ENCODE data around the gene CLSTN1. TPM values are rescaled to one million over a fixed set of nuclear protein-coding genes. Genes with fewer than 3 reads are reported as not detected.
"Not testable (repeated sequence)": the region's sequence is repeated elsewhere in the genome, so short reads cannot be mapped to it uniquely, and the experiment has no call there.

Gene CLSTN1
- total RNA-seq, 1 donor from 2014 or later: 51.1 TPM

DNA sequence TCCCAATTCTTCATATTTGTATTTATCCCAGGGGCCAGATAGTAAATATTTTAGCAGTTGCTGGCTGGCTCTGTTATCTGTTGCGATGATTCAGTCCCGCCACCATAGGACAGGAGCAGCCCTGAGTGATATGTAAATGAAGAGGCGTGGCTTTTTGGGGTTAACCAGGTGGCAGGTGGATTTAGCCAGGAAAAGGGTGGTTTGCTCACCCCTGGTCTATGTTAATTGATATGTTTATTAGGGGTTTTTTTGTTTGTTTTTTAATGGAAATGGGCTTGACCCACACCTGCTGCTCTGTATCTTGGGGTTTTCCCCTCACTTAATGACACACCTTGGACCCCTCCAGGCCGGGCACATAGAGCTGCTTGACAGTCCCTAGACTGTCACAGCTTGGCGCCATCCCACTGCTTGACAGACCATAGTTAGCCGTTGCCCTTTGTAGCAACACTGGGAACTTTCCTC is 109.5 kb downstream of the CLSTN1 start:
- H3K27ac ChIP-seq (ENCODE audit: low read depth, low read length): no peak overlapping the region
- H3K4me1 ChIP-seq (ENCODE audit: control insufficient read depth in 3 of 3, insufficient read depth in 3 of 3, low read length in 3 of 3): peaks cover 0 to 5% (median 0%) of the 10 kb centered on the region in 3 donors
- no peak overlapping the region for H3K4me3 ChIP-seq (ENCODE audit: low read length in 3 of 3)
- H3K27me3 ChIP-seq (ENCODE audit: control insufficient read depth in 3 of 3, insufficient read depth in 3 of 3, low read length in 3 of 3): no peaks in the 10 kb centered on the region
- H3K9ac ChIP-seq (ENCODE audit: low read depth in 1 of 3, low read length in 3 of 3): no peak overlapping the region
- H3K9me3 ChIP-seq (ENCODE audit: control insufficient read depth in 3 of 3, low read length in 3 of 3): no peaks in the 10 kb centered on the region
- H3K36me3 ChIP-seq (ENCODE audit: control insufficient read depth in 3 of 3, insufficient read depth in 3 of 3, low read length in 3 of 3): no peaks in the 10 kb centered on the region

DNA sequence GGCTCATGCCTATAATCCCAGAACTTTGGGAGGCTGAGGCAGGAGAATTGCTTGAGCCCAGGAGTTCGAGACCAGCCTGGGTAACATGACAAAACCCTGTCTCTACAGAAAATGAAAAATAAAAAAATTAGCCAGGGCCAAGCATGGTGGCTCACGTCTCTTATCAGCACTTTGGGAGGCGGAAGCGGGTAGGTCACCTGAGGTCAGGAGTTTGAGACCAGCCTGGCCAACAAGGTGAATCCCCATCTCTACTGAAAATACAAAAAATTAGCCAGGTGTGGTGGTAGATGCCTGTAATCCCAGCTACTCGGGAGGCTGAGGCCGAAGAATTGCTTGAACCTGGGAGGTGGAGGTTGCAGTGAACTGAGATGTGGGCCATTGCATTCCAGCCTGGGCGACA is 111.0 kb downstream of the CLSTN1 start:
- not testable (repeated sequence) for H3K27me3 ChIP-seq (ENCODE audit: control insufficient read depth in 3 of 3, insufficient read depth in 3 of 3, low read length in 3 of 3); H3K36me3 ChIP-seq (ENCODE audit: control insufficient read depth in 3 of 3, insufficient read depth in 3 of 3, low read length in 3 of 3)

GRCh38 chr1:9711466-9712020 is 112.2 kb downstream of the CLSTN1 start:
- Histone ChIP-seq H3K9me3 (ENCODE audit: control insufficient read depth in 3 of 3, low read length in 3 of 3) (no peaks in the 10 kb centered on the region), H3K27ac (ENCODE audit: low read depth, low read length) (no peak overlapping the region), H3K9ac (ENCODE audit: low read depth in 1 of 3, low read length in 3 of 3) (no peak overlapping the region), H3K4me3 (ENCODE audit: low read length in 3 of 3) (no peak overlapping the region), H3K36me3 (ENCODE audit: control insufficient read depth in 3 of 3, insufficient read depth in 3 of 3, low read length in 3 of 3) (no peaks in the 10 kb centered on the region), H3K4me1 (ENCODE audit: control insufficient read depth in 3 of 3, insufficient read depth in 3 of 3, low read length in 3 of 3) (no peaks in the 10 kb centered on the region), H3K27me3 (ENCODE audit: control insufficient read depth in 3 of 3, insufficient read depth in 3 of 3, low read length in 3 of 3) (no peaks in the 10 kb centered on the region)

More for the DNA sequence above, 111.0 kb downstream of the CLSTN1 start:
- not testable (repeated sequence) for H3K27ac ChIP-seq (ENCODE audit: low read depth, low read length); H3K9me3 ChIP-seq (ENCODE audit: control insufficient read depth in 3 of 3, low read length in 3 of 3); H3K4me3 ChIP-seq (ENCODE audit: low read length in 3 of 3); H3K9ac ChIP-seq (ENCODE audit: low read depth in 1 of 3, low read length in 3 of 3); H3K4me1 ChIP-seq (ENCODE audit: control insufficient read depth in 3 of 3, insufficient read depth in 3 of 3, low read length in 3 of 3)

DNA sequence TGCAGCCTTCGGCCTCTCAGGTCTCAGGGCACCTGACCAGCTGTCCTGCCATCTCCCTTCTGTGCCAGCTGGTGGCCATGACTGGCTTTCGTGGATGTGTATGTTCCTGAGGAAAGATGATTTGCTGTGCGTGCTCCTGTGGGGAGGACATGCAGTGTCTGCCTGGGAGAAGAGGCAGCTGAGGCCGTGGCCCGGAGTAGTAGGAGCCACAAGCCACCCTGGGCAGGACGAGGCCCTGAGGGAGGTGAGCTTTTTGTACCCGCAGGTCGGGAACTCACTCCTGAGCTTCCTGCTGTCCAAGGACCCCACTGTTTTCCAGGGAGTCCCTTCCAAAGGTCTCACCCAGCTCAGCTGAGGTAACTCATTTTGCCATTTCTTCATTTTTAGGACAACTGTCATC is 113.7 kb downstream of the CLSTN1 start:
- Histone ChIP-seq H3K9ac (ENCODE audit: low read depth in 1 of 3, low read length in 3 of 3) (no peak overlapping the region), H3K4me3 (ENCODE audit: low read length in 3 of 3) (no peak overlapping the region), H3K36me3 (ENCODE audit: control insufficient read depth in 3 of 3, insufficient read depth in 3 of 3, low read length in 3 of 3) (no peaks in the 10 kb centered on the region), H3K9me3 (ENCODE audit: control insufficient read depth in 3 of 3, low read length in 3 of 3) (no peaks in the 10 kb centered on the region), H3K27me3 (ENCODE audit: control insufficient read depth in 3 of 3, insufficient read depth in 3 of 3, low read length in 3 of 3) (no peaks in the 10 kb centered on the region), H3K27ac (ENCODE audit: low read depth, low read length) (no peak overlapping the region), H3K4me1 (ENCODE audit: control insufficient read depth in 3 of 3, insufficient read depth in 3 of 3, low read length in 3 of 3) (no peaks in the 10 kb centered on the region)

GRCh38 chr1:9706178-9706577 is 117.6 kb downstream of the CLSTN1 start:
- H3K36me3 ChIP-seq (ENCODE audit: control insufficient read depth in 3 of 3, insufficient read depth in 3 of 3, low read length in 3 of 3): no peaks in the 10 kb centered on the region
- no peaks in the 10 kb centered on the region for H3K27me3 ChIP-seq (ENCODE audit: control insufficient read depth in 3 of 3, insufficient read depth in 3 of 3, low read length in 3 of 3)
- H3K4me1 ChIP-seq (ENCODE audit: control insufficient read depth in 3 of 3, insufficient read depth in 3 of 3, low read length in 3 of 3): no peaks in the 10 kb centered on the region
- no peak overlapping the region for H3K4me3 ChIP-seq (ENCODE audit: low read length in 3 of 3)
- no peak overlapping the region for H3K9ac ChIP-seq (ENCODE audit: low read depth in 1 of 3, low read length in 3 of 3)
- H3K9me3 ChIP-seq (ENCODE audit: control insufficient read depth in 3 of 3, low read length in 3 of 3): no peaks in the 10 kb centered on the region
- H3K27ac ChIP-seq (ENCODE audit: low read depth, low read length): no peak overlapping the region

- Histone ChIP-seq H3K9ac (ENCODE audit: low read depth in 1 of 3, low read length in 3 of 3) (no peak overlapping the region), H3K36me3 (ENCODE audit: control insufficient read depth in 3 of 3, insufficient read depth in 3 of 3, low read length in 3 of 3) (no peaks in the 10 kb centered on the region), H3K4me1 (ENCODE audit: control insufficient read depth in 3 of 3, insufficient read depth in 3 of 3, low read length in 3 of 3) (no peaks in the 10 kb centered on the region), H3K27ac (ENCODE audit: low read depth, low read length) (no peak overlapping the region), H3K4me3 (ENCODE audit: low read length in 3 of 3) (no peak overlapping the region), H3K9me3 (ENCODE audit: control insufficient read depth in 3 of 3, low read length in 3 of 3) (no peaks in the 10 kb centered on the region), H3K27me3 (ENCODE audit: control insufficient read depth in 3 of 3, insufficient read depth in 3 of 3, low read length in 3 of 3) (no peaks in the 10 kb centered on the region)
Observed at GRCh38 chr1:9705337-9706093, 118.2 kb downstream of the CLSTN1 start.

- Histone ChIP-seq H3K27ac (ENCODE audit: low read depth, low read length) (no peak overlapping the region), H3K27me3 (ENCODE audit: control insufficient read depth in 3 of 3, insufficient read depth in 3 of 3, low read length in 3 of 3) (no peaks in the 10 kb centered on the region)
Observed at GRCh38 chr1:9703681-9704080, 120.1 kb downstream of the CLSTN1 start.

GRCh38 chr1:9703165-9703509 is 120.6 kb downstream of the CLSTN1 start:
- H3K4me3 ChIP-seq (ENCODE audit: low read length in 3 of 3): no peak overlapping the region
- no peaks in the 10 kb centered on the region for H3K27me3 ChIP-seq (ENCODE audit: control insufficient read depth in 3 of 3, insufficient read depth in 3 of 3, low read length in 3 of 3)
- H3K4me1 ChIP-seq (ENCODE audit: control insufficient read depth in 3 of 3, insufficient read depth in 3 of 3, low read length in 3 of 3): no peaks in the 10 kb centered on the region
- no peak overlapping the region for H3K27ac ChIP-seq (ENCODE audit: low read depth, low read length)
- peaks cover 0 to 3% (median 0%) of the 10 kb centered on the region in 3 donors for H3K36me3 ChIP-seq (ENCODE audit: control insufficient read depth in 3 of 3, insufficient read depth in 3 of 3, low read length in 3 of 3)
- H3K9ac ChIP-seq (ENCODE audit: low read depth in 1 of 3, low read length in 3 of 3): no peak overlapping the region
- H3K9me3 ChIP-seq (ENCODE audit: control insufficient read depth in 3 of 3, low read length in 3 of 3): no peaks in the 10 kb centered on the region

More at GRCh38 chr1:9703681-9704080, 120.1 kb downstream of the CLSTN1 start:
- H3K9ac ChIP-seq (ENCODE audit: low read depth in 1 of 3, low read length in 3 of 3): no peak overlapping the region
- no peaks in the 10 kb centered on the region for H3K9me3 ChIP-seq (ENCODE audit: control insufficient read depth in 3 of 3, low read length in 3 of 3)
- no peaks in the 10 kb centered on the region for H3K4me1 ChIP-seq (ENCODE audit: control insufficient read depth in 3 of 3, insufficient read depth in 3 of 3, low read length in 3 of 3)
- peaks cover 0 to 3% (median 0%) of the 10 kb centered on the region in 3 donors for H3K36me3 ChIP-seq (ENCODE audit: control insufficient read depth in 3 of 3, insufficient read depth in 3 of 3, low read length in 3 of 3)
- H3K4me3 ChIP-seq (ENCODE audit: low read length in 3 of 3): no peak overlapping the region

DNA sequence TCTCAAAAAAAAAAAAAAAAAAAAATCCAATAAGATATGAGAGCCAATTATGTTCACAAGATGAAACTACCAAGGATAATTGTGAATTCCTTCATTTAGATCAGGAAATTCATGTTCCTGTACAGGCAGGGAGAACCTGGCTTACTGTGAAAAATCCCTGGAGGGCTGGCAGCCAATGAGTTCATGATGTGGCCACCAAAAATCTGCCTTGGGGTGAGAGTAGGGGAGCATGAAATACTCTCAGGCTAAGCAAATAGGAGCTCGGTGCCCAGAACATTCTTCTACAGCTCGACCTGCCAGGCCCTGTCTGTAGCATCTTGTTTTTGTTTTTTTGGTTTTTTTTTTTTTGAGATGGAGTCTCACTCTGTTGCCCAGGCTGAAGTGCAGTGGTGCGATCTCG is 122.1 kb downstream of the CLSTN1 start:
- Histone ChIP-seq H3K9ac (ENCODE audit: low read depth in 1 of 3, low read length in 3 of 3) (no peak overlapping the region), H3K27me3 (ENCODE audit: control insufficient read depth in 3 of 3, insufficient read depth in 3 of 3, low read length in 3 of 3) (no peaks in the 10 kb centered on the region), H3K4me3 (ENCODE audit: low read length in 3 of 3) (no peak overlapping the region), H3K9me3 (ENCODE audit: control insufficient read depth in 3 of 3, low read length in 3 of 3) (no peaks in the 10 kb centered on the region), H3K4me1 (ENCODE audit: control insufficient read depth in 3 of 3, insufficient read depth in 3 of 3, low read length in 3 of 3) (no peaks in the 10 kb centered on the region), H3K36me3 (ENCODE audit: control insufficient read depth in 3 of 3, insufficient read depth in 3 of 3, low read length in 3 of 3) (peaks cover 0 to 3% (median 0%) of the 10 kb centered on the region in 3 donors), H3K27ac (ENCODE audit: low read depth, low read length) (no peak overlapping the region)

- Histone ChIP-seq H3K9ac (ENCODE audit: low read depth in 1 of 3, low read length in 3 of 3) (no peak overlapping the region), H3K9me3 (ENCODE audit: control insufficient read depth in 3 of 3, low read length in 3 of 3) (no peaks in the 10 kb centered on the region), H3K27me3 (ENCODE audit: control insufficient read depth in 3 of 3, insufficient read depth in 3 of 3, low read length in 3 of 3) (no peaks in the 10 kb centered on the region), H3K27ac (ENCODE audit: low read depth, low read length) (no peak overlapping the region), H3K4me3 (ENCODE audit: low read length in 3 of 3) (no peak overlapping the region), H3K4me1 (ENCODE audit: control insufficient read depth in 3 of 3, insufficient read depth in 3 of 3, low read length in 3 of 3) (no peaks in the 10 kb centered on the region), H3K36me3 (ENCODE audit: control insufficient read depth in 3 of 3, insufficient read depth in 3 of 3, low read length in 3 of 3) (peaks cover 0 to 3% (median 0%) of the 10 kb centered on the region in 3 donors)
Observed at GRCh38 chr1:9700340-9700739, 123.4 kb downstream of the CLSTN1 start.
